Measurements from ENCODE around the gene TMEM143. TPM values are rescaled to one million over a fixed set of nuclear protein-coding genes. Genes with fewer than 3 reads are reported as not detected.

TMEM143 gene
- total RNA-seq, 1 experiment from 2014 or later: 15.2 TPM

- no peaks in the 10 kb centered on the region for H3K23me2 ChIP-seq (ENCODE audit: insufficient read length, low read depth, low read length, poor library complexity, severe bottlenecking)
- no peak overlapping the region for H3K27ac ChIP-seq (ENCODE audit: insufficient read length, low read depth, low read length)
- WGBS (ENCODE audit: extremely low coverage, insufficient read length, low lambda C conversion rate): no CpG with 5 or more reads among the region's 10 CpGs
- H3K27me3 ChIP-seq (ENCODE audit: insufficient read depth, low read length): no peaks in the 10 kb centered on the region
- no peak overlapping the region for H2AK5ac ChIP-seq (ENCODE audit: insufficient read length, low read length)
- H2BK12ac ChIP-seq (ENCODE audit: insufficient read length, low read depth, low read length): no peak overlapping the region
- H3K9ac ChIP-seq (ENCODE audit: extremely low read depth, insufficient read length, low read length): no peak overlapping the region
- no peak overlapping the region for H3K18ac ChIP-seq (ENCODE audit: insufficient read length, low read depth, low read length)
- no peak overlapping the region for H3K23ac ChIP-seq (ENCODE audit: insufficient read length, low read depth, low read length)
- H3K4me1 Mint-ChIP-seq: peaks cover 0 to 3% of the 10 kb centered on the region in 2 experiments; a peak in 1 of 4 replicates
- H3K27me3 Mint-ChIP-seq (ENCODE audit: low read depth): peaks cover 18% of the 10 kb centered on the region
- H3T11ph ChIP-seq (ENCODE audit: low read length): no peak overlapping the region
- H4K20me1 ChIP-seq (ENCODE audit: control insufficient read depth, insufficient read depth, insufficient read length): no peaks in the 10 kb centered on the region
- H3K79me2 ChIP-seq (ENCODE audit: insufficient read depth, low read length): no peaks in the 10 kb centered on the region
- no peak overlapping the region for H3K4ac ChIP-seq (ENCODE audit: low read depth, low read length)
- H3K27ac Mint-ChIP-seq: no peak overlapping the region
- H2BK15ac ChIP-seq (ENCODE audit: low read depth, low read length): no peak overlapping the region
- no peaks in the 10 kb centered on the region for H3K79me1 ChIP-seq (ENCODE audit: insufficient read depth, low read depth, low read length, poor library complexity, severe bottlenecking)
- H3K56ac ChIP-seq (ENCODE audit: insufficient read length, low read depth, low read length): no peak overlapping the region
- H3K9me3 Mint-ChIP-seq: no peaks in the 10 kb centered on the region
- DNase-seq: no peak
- no peak overlapping the region for H4K91ac ChIP-seq (ENCODE audit: insufficient read length, low read depth, low read length)
- TF ChIP-seq, protein P1, sequence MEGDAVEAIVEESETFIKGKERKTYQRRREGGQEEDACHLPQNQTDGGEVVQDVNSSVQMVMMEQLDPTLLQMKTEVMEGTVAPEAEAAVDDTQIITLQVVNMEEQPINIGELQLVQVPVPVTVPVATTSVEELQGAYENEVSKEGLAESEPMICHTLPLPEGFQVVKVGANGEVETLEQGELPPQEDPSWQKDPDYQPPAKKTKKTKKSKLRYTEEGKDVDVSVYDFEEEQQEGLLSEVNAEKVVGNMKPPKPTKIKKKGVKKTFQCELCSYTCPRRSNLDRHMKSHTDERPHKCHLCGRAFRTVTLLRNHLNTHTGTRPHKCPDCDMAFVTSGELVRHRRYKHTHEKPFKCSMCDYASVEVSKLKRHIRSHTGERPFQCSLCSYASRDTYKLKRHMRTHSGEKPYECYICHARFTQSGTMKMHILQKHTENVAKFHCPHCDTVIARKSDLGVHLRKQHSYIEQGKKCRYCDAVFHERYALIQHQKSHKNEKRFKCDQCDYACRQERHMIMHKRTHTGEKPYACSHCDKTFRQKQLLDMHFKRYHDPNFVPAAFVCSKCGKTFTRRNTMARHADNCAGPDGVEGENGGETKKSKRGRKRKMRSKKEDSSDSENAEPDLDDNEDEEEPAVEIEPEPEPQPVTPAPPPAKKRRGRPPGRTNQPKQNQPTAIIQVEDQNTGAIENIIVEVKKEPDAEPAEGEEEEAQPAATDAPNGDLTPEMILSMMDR (conservative IDR thresholded peaks at IDR 0.05): no peak
- peaks cover 14 to 21% (median 17%) of the 10 kb centered on the region in 3 experiments for H3K36me3 Mint-ChIP-seq (ENCODE audit: insufficient read depth in 1 of 3, low read depth in 3 of 3)
- H4K5ac ChIP-seq (ENCODE audit: insufficient read length, low read depth, low read length): no peak overlapping the region
- no peak overlapping the region for H3K4me3 Mint-ChIP-seq
- no peak overlapping the region for H3K4me2 ChIP-seq (ENCODE audit: insufficient read depth, insufficient read length, low read length)
- no peak overlapping the region for H2AFZ ChIP-seq (ENCODE audit: low read length)
- H3K9me3 ChIP-seq (ENCODE audit: control insufficient read depth, low read depth, low read length): no peaks in the 10 kb centered on the region
- no peak overlapping the region for H2BK5ac ChIP-seq (ENCODE audit: insufficient read length, low read length)
- no peak overlapping the region for H2BK20ac ChIP-seq (ENCODE audit: low read depth, low read length, poor library complexity, severe bottlenecking)
- H4K8ac ChIP-seq (replicated peaks; ENCODE audit: insufficient read length, low read depth, low read length): no peak overlapping the region
- H3K4me1 ChIP-seq (ENCODE audit: insufficient read depth, low read length): no peaks in the 10 kb centered on the region
- H3K14ac ChIP-seq (ENCODE audit: insufficient read depth, low read length): no peak overlapping the region
- no peak overlapping the region for H2BK120ac ChIP-seq (ENCODE audit: low read depth, low read length, poor library complexity, severe bottlenecking)
Measured at GRCh38 chr19:48378194-48378570, 14.4 kb upstream of the TMEM143 start.
